Esophagus (tissue), 2 donors: ENCODE measurements around the gene APOD. TPM values are rescaled to one million over a fixed set of nuclear protein-coding genes. Genes with fewer than 3 reads are reported as not detected.
A peak's percentile ranks its signal among the peaks of the same experiment; 100 is the strongest.

Source experiments
- H3K27ac ChIP-seq, 2 donors: one replicate each; pipeline ENCODE4 v1.5.1; 2013; ENCODE audit warnings: low read depth in 2 of 2, mild to moderate bottlenecking in 2 of 2, inconsistent platforms in 1 of 2, low read length in 1 of 2, moderate library complexity in 1 of 2
- H3K27me3 ChIP-seq, 2 donors: one replicate each; pipeline ENCODE4 v1.6.1; 2013; ENCODE audit warnings: low read length in 2 of 2, control low read depth in 1 of 2, mild to moderate bottlenecking in 1 of 2; ENCODE audit not compliant: insufficient read depth in 2 of 2, control insufficient read depth in 1 of 2
- H3K36me3 ChIP-seq, 2 donors: one replicate each; pipeline ENCODE4 v1.6.1; 2013; ENCODE audit warnings: low read length in 1 of 2; ENCODE audit not compliant: control insufficient read depth in 2 of 2, insufficient read depth in 2 of 2
- H3K4me1 ChIP-seq, 2 donors: one replicate each; pipeline ENCODE4 v1.6.1; 2013; ENCODE audit warnings: low read length in 1 of 2; ENCODE audit not compliant: control insufficient read depth in 2 of 2, insufficient read depth in 2 of 2
- H3K4me3 ChIP-seq, 2 donors: one replicate each; pipeline ENCODE4 v1.5.1; 2013; ENCODE audit warnings: low read length in 2 of 2, mild to moderate bottlenecking in 2 of 2, low read depth in 1 of 2, moderate library complexity in 1 of 2
- H3K9me3 ChIP-seq, 2 donors: one replicate each; pipeline ENCODE4 v1.6.1; 2013; ENCODE audit warnings: mild to moderate bottlenecking in 2 of 2, low read depth in 1 of 2, low read length in 1 of 2, moderate library complexity in 1 of 2; ENCODE audit not compliant: control insufficient read depth in 2 of 2, insufficient read depth in 1 of 2
- WGBS, 2 donors: extraction: QIAGEN DNeasy Blood & Tissue Kit; methylation state at CpG; one replicate each; pipeline ENCODE4 v1.1.7; 2013; 5-methylcytosine and 5-hydroxymethylcytosine counted together
- polyA plus RNA-seq, 2 donors: library from polyadenylated mRNA; stranded (reverse); fragments of 200-250 nt; gene quantifications; one replicate each; pipeline ENCODE4 v1.2.3, GENCODE V29; 2013
- donor health status: healthy with polysubstance abuse.
- donor health status: Bipolar disorder and iron deficiency.

The APOD gene
- polyA plus RNA-seq, 2 donors: 21.6 to 96.1 TPM

DNA sequence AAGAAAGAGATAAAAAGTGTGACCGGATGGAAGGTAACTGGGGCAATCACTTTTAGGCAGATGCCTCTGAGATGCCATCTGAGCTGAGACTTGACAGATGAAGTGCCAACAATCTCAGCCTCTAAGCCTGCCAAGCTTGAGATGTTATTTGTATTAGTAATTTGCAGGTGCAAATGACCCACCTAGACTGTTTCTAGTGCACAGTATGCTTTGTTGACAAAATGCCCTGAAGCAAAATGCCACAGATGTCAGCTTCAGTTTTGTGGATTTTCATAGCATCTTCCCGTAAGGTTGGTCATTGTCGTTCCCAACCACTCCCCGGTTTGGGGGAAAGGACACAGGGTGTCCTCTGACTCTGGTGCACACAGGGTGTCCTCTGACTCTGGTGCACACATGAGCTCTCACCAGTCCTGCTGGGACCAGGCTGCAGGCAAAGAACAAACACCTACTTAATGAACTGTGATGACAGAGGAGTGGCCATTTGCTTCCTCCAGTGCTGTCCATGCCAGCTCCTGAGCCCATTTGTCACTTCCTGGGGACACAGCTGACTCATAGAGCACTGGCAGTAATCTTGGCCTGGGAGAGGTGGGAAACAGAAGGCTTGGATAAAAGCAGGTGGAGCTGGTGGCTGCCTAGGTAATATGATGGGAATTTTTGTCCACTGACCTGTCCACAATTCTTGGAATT lies 23.9 kb downstream of the APOD start:
- H3K27me3 ChIP-seq: no peaks in the 10 kb centered on the region
- 81 to 86% methylated on average over 4 of the region's 4 CpGs for WGBS, 2 donors

GRCh38 chr3:195558602-195559001 lies 25.1 kb downstream of the APOD start:
- no peaks in the 10 kb centered on the region for H3K4me1 ChIP-seq
- 65 to 71% methylated on average over 3 of the region's 3 CpGs for WGBS, 2 donors
- H3K36me3 ChIP-seq: no peaks in the 10 kb centered on the region
- no peak overlapping the region for H3K27ac ChIP-seq
- H3K9me3 ChIP-seq: no peaks in the 10 kb centered on the region
- no peak overlapping the region for H3K4me3 ChIP-seq
- no peaks in the 10 kb centered on the region for H3K27me3 ChIP-seq

More for the DNA sequence above, 23.9 kb downstream of the APOD start:
- Histone ChIP-seq H3K4me3 (no peak overlapping the region), H3K9me3 (no peaks in the 10 kb centered on the region), H3K4me1 (no peaks in the 10 kb centered on the region), H3K36me3 (no peaks in the 10 kb centered on the region), H3K27ac (no peak overlapping the region)

DNA sequence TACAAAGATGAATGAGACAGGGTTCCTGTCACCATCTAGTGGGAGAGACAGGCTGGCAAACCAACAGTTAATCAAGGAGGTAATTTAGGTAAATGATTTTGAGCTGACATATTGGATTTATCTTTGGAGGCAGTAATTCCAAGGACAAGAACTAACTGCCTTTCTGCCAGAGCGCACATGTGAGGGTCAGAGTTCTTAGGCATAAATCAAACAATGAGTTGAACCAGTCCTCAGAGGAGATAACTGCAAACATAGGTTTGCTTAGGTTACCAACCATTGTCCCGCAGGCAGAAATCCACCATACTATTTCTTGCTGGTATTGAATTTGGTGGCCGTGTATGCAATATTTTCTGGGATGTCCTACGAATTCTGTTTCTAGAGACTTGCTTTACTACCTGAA lies 26.4 kb downstream of the APOD start:
- H3K27me3 ChIP-seq: no peaks in the 10 kb centered on the region
- no peaks in the 10 kb centered on the region for H3K36me3 ChIP-seq
- no peak overlapping the region for H3K27ac ChIP-seq
- H3K4me3 ChIP-seq: no peak overlapping the region
- H3K4me1 ChIP-seq: no peaks in the 10 kb centered on the region
- no peaks in the 10 kb centered on the region for H3K9me3 ChIP-seq
- 68 to 81% methylated on average over 4 of the region's 4 CpGs for WGBS, 2 donors

DNA sequence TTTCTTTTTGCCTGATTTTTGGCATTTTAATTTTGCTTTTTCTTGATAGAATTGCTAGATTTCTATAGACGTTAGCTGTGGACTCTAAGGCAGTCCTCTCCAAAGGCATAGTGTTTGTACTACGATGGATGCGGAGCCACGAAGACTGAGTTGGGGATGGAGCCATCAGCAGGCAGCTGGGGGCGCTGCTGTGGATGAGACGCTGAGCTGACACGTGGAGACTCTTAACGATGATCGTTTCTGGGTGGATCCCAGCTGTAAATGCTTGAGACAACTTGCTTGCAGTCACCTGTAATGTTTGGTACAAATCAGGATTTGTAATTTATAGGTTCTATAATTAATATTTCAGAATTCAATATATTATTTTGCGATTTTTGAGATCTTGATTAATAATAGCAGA lies 27.4 kb downstream of the APOD start:
- 50 to 52% methylated on average over 10 of the region's 10 CpGs for WGBS, 2 donors
- no peaks in the 10 kb centered on the region for H3K36me3 ChIP-seq
- peaks cover 0 to 3% of the 10 kb centered on the region in 2 donors for H3K4me1 ChIP-seq
- H3K9me3 ChIP-seq: no peaks in the 10 kb centered on the region
- H3K4me3 ChIP-seq: no peak overlapping the region
- no peak overlapping the region for H3K27ac ChIP-seq
- no peaks in the 10 kb centered on the region for H3K27me3 ChIP-seq

DNA sequence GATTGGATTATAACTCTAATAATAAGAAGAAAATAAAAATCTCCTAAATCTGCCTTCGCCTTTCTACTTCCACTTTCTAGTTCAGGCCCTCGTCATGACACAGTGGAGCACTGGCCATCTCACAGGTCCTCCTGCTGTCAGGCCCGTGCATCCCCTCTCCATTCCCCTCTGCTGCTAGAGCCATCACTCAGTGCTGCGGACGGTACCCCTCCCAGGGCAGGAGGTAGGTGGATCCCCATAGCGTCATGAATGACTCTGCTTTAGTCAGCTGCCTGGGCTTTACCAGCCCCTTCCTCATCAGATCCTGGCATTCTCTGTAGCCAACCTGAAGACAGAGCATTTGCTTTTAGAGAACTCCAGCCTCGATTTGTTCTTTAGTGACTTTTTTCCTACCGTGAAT lies 28.6 kb downstream of the APOD start:
- WGBS, 2 donors: 82 to 84% methylated on average over 8 of the region's 8 CpGs
- no peaks in the 10 kb centered on the region for H3K9me3 ChIP-seq

GRCh38 chr3:195554458-195554857 lies 29.3 kb downstream of the APOD start:
- Histone ChIP-seq H3K4me3 (no peak overlapping the region), H3K27ac (no peak overlapping the region), H3K36me3 (no peaks in the 10 kb centered on the region), H3K4me1 (peaks cover 0 to 3% of the 10 kb centered on the region in 2 donors), H3K9me3 (no peaks in the 10 kb centered on the region), H3K27me3 (no peaks in the 10 kb centered on the region)
- 95 to 98% methylated on average over 15 of the region's 15 CpGs for WGBS, 2 donors

More for the DNA sequence above, 28.6 kb downstream of the APOD start:
- Histone ChIP-seq H3K27me3 (no peaks in the 10 kb centered on the region), H3K27ac (no peak overlapping the region), H3K4me1 (peaks cover 0 to 3% of the 10 kb centered on the region in 2 donors), H3K36me3 (no peaks in the 10 kb centered on the region), H3K4me3 (no peak overlapping the region)

GRCh38 chr3:195553268-195553667 lies 30.5 kb downstream of the APOD start:
- H3K9me3 ChIP-seq: no peaks in the 10 kb centered on the region
- H3K27me3 ChIP-seq: no peaks in the 10 kb centered on the region
- H3K27ac ChIP-seq: peak overlapping the region; percentile 38 to 64
- no peak overlapping the region for H3K4me3 ChIP-seq
- peaks cover 0 to 3% of the 10 kb centered on the region in 2 donors for H3K4me1 ChIP-seq
- 65 to 73% methylated on average over 7 of the region's 7 CpGs for WGBS, 2 donors
- H3K36me3 ChIP-seq: no peaks in the 10 kb centered on the region

- H3K9me3 ChIP-seq: no peaks in the 10 kb centered on the region
- no peaks in the 10 kb centered on the region for H3K36me3 ChIP-seq
- no peak overlapping the region for H3K4me3 ChIP-seq
- 45 to 48% methylated on average over 7 of the region's 7 CpGs for WGBS, 2 donors
- H3K27me3 ChIP-seq: no peaks in the 10 kb centered on the region
- peak overlapping the region; percentile 72 to 85 for H3K27ac ChIP-seq
- peaks cover 0 to 3% of the 10 kb centered on the region in 2 donors for H3K4me1 ChIP-seq
These were observed 32.3 kb downstream of the APOD start for GRCh38 chr3:195551381-195551978.

- 54 to 63% methylated on average over 4 of the region's 4 CpGs for WGBS, 2 donors
- no peaks in the 10 kb centered on the region for H3K27me3 ChIP-seq
- peaks cover 0 to 3% of the 10 kb centered on the region in 2 donors for H3K4me1 ChIP-seq
- H3K27ac ChIP-seq: peak overlapping the region; percentile 31 to 35
- H3K4me3 ChIP-seq: no peak overlapping the region
- H3K36me3 ChIP-seq: no peaks in the 10 kb centered on the region
- no peaks in the 10 kb centered on the region for H3K9me3 ChIP-seq
These were observed 33.0 kb downstream of the APOD start for GRCh38 chr3:195550723-195551122.
